GM15510 (cell line): ENCODE results near the gene SIRT4.
A peak's percentile ranks its signal among the peaks of the same experiment; 100 is the strongest.

Experiments
- POLR2A ChIP-seq: IDR thresholded peaks from 3 replicates; pipeline ENCODE4 v1.6.1; 2011; ENCODE audit warnings: borderline replicate concordance; ENCODE audit not compliant: insufficient read length; ENCODE audit errors: extremely low read depth

SIRT4 gene, protein sequence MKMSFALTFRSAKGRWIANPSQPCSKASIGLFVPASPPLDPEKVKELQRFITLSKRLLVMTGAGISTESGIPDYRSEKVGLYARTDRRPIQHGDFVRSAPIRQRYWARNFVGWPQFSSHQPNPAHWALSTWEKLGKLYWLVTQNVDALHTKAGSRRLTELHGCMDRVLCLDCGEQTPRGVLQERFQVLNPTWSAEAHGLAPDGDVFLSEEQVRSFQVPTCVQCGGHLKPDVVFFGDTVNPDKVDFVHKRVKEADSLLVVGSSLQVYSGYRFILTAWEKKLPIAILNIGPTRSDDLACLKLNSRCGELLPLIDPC

DNA sequence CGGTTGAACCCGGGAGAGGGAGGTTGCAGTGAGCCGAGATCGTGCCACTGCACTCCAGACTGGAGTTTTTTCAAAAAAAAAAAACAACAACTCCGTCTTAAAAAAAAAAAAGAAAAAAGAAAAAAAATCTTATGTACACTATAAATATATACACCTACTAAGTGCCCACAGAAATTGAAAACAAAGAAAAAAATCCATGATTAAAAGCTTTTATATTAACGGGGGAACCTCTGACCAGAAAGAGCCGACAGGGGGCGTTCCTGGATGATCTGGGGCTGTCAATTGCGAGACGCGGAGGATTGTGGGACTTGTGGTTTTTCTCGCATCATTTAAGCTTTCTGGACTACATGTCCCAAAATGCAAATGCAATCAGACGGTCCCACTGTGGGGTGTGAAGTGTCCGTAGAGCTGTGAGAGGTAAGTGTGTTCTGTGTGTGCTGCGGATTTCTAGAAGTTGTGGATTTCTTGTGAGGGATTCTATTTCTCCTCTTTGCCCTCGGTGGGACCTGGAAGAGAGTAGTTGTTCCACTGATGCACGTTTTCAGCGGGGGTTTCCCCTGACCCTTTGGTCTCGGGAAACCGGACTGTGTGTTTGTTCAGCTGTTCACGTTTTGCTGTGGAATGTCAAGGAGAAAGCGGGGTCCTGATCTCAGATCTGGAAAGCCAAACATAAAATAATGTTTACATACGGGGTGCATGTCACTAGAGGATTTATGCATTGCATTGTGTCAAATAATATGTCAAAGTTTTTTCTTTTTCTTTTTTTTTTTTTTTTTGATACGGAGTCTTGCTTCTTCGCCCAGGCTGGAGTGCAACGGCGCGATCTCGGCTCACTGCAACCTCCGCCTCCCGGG is at the start of gene SIRT4:
Gene SIRT4, plus strand, starts transcription at position 360 of the 854 bp plus-strand sequence. CDS start 1,241 bp downstream, outside the sequence.
- peak; percentile 40 for TF ChIP-seq POLR2A

DNA sequence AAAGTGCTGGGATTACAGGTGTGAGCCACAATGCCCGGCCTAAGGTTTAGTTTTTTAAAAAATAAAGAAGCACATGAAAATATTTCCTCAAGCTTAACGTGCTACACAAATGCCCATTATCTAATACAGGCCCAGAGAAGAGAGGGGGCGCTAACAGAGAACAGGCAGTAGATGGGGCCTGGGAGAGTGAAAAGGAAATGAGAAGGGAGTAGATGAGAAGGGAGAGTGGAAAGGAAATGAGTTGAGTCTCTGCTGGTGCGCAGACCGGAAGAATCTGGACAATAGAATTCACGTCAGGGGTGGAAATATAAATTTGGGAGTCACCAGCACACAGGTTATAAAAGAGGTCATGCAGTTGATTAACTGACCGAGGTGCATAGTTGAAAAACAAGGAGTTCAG is 47.3 kb upstream of the SIRT4 start:
- no peak for TF ChIP-seq POLR2A

DNA sequence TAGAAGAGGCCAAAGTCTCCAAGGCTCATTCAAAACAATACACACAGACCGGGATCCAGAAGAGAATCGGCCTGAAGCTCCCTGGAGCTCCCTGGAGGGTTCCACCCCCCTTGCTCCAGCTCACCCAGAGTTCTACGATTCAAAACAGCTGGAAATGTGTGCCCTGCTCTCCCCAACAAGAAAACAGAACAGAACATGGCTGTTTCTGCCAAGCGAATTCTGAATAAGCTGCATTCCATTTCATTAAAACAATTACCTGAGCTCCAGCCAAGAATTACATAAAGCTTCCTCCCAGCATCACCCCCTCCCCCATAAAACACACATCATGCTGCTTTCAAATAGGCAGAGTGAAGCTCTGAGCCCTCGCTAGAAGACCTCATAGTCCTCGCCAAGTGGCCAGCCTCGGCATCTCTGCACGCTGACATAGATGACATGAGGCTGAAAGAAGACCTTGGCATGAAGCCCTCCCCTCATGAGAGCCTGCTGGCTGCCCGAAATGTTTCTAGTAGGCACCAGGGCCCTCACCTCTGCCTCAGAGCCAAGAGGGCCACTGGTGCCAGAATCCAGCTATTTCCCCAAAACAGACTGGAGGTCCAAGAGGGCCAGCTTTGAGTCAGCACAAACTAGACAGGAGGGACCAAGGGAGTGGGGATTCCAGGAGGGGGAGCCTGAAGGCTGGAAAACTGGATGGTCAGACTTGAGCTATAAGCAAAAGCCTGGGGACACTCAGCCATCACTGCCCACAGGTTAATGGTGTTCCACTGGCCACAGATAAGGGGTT is 44.9 kb upstream of the SIRT4 start:
- no peak for TF ChIP-seq POLR2A

DNA sequence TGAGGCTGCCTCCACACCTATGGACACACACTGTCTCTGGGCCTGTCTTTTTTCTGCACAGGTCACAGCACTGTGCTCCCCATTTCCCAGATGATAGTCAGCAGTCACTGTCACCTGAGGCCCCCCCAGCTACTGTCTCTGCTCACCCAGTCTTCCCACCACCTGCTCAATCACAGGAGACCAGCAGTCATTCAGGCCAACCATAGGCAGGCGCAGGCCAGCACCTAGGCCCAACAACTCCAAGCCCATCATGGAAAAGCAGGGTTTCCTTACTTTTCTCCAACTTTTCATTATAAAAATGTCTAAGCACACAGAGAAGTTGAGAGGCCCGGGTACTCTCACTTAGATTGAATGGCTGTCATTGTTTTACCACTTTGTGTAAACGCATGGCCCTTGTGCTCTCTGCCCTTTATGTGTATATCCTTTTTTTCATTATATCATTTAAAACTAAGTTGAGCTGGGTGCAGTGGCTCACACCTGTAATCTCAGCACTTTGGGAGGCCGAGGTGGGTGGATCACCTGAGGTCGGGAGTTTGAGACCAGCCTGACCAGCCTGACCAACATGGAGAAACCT is 43.7 kb upstream of the SIRT4 start:
- TF ChIP-seq POLR2A = no peak

DNA sequence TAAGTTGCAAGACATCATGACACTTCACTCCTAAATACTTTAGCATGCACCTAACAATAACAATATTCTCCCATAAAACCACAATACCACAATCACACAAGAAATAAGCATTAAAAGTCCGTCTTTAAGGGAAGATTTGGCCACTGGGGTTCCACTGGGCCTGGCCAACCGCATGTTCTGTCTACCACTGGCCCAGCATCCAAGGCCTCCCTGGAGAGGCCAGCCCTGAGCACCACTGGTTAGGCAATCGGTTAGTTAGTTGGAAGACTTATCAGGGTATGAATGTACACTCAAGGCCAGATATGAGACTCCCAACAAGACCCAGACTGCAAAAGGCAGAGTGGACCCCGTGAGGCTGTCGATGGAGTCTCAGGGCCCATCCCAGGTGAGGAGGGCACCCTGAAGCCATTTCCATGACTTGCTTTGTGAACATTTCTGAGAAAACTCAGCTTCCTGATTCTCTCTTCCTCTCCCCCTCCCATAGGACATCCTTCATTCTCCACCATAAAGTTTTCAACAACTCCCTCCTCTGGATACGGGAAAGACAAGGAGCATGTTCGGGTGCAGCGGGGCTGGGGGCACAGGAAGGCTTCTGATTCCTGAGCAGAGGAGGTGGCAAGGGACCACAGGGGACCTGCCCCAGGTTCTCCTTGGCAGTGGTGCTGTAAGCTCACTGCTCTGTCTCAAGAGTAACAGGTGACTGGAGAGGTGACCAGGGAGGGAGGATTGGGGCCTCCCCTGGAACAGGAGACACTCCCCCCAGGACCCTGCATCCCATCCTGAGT is 42.5 kb upstream of the SIRT4 start:
- no peak for TF ChIP-seq POLR2A

DNA sequence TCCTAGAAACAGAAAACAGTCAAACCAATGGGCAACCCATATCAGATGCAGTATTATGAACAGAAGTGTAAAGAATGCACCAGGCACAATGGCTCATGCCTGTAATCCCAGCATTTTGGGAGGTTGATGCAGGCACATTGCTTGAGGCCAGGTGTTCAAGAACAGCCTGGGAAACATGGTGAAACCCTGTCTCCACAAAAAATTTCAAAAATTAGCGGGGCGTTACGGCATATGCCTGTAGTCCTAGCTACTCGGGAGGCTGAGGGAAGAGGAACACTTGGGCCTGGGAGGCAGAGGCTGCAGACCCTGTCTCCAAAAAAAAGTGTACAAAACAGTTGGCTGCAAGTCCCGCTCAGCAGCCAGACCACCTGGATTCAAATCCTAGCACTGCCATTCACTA is 41.5 kb upstream of the SIRT4 start:
- no peak for TF ChIP-seq POLR2A

DNA sequence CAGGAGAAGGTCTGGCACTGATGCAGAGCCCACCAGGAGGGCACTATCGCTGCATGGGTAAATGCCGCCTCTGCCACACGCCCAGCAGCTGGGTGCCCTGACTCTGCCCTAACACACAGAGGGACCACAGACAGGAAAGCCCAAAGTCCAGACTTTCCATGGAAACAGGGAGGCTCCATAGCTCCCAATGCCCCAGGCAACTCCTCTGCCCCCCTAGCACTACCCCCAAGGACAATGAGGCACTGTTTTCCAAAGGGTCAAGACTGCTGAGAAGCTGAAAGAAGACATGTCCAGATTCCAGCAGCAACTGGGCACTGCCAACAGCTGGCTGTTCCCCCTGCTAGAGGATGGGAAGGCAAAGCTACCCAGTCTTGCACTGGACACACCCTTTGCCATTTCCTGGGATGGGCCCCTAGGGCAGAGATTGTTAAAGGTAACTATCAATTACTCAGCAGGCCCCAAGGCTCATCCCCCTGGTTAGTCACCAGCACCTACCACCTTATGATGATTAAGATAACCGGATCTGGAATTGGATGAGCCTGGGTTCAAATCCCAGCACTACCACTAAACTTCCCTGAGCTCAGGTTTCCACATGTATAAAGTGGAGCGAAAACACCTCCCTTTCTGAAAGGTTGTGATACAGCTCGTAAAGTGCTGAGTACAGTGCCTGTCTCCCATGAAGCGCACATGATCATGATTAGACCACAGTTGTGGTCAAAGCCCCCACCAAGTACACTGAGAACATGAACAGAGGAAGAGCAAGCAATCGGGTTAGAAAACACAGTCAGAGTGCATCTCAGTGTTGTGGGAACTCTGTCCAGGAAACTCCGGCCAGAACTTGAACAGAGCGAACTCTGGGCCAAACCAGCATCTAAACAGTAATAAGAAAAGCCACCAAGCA is 39.9 kb upstream of the SIRT4 start:
- TF ChIP-seq POLR2A = no peak

DNA sequence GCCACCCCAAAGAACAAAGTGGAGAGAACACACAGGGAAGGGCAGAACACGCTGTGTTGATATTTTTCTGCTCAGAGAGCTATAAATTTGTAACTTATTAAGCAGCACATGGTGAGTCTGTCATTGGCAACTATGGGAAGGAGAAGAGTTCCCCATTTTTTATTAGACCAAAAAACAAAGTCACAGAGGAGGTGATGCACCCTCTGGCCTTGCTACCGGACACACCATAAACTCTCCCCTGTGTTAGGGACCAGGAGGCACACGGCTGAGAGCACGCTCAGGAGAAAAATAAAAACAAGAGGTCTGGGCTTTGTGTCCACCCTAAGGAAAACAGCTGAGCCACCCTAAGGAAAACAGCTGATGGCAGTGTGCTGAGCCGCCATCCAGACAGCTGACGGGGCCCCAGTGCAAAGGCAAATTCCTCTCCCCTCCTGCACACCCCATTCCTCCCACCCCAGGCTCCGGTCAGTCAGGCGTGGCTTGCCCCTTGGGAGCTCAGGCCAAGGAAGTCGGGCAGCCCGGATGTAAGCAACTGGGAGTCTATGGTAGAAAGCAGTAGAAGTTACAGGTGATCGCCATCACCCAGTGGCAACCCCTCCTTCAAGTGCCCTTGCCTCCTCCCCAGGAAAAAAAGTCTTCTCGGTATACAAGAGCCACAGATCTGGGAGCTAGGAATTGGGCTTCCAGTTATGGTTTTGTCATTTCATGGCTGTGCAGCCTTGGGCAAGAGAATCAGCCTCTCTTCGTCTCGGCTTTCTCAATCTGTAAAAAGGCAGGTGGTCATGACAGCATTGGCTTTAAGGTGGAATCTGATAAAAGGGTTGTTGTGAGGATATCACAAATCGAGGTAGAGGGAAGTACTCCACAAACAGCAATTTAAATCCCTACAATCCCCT is 39.0 kb upstream of the SIRT4 start:
- TF ChIP-seq POLR2A = no peak

DNA sequence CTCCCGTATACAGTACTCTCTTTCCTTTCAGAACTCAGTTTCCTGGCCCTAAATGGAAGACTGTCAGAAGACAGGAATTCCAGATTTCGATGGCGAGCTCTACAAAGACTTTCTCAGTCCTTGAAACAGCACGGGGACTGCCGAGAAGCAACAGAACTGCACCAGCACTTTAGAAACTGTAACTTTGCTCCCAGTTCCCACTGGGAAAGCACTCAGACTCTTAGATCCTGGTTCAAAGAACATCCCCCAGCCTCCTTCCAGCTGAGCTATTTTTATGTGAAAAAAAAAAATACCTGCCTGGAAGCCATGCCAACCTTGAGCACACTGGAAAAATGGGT is 38.4 kb upstream of the SIRT4 start:
- TF ChIP-seq POLR2A = no peak

DNA sequence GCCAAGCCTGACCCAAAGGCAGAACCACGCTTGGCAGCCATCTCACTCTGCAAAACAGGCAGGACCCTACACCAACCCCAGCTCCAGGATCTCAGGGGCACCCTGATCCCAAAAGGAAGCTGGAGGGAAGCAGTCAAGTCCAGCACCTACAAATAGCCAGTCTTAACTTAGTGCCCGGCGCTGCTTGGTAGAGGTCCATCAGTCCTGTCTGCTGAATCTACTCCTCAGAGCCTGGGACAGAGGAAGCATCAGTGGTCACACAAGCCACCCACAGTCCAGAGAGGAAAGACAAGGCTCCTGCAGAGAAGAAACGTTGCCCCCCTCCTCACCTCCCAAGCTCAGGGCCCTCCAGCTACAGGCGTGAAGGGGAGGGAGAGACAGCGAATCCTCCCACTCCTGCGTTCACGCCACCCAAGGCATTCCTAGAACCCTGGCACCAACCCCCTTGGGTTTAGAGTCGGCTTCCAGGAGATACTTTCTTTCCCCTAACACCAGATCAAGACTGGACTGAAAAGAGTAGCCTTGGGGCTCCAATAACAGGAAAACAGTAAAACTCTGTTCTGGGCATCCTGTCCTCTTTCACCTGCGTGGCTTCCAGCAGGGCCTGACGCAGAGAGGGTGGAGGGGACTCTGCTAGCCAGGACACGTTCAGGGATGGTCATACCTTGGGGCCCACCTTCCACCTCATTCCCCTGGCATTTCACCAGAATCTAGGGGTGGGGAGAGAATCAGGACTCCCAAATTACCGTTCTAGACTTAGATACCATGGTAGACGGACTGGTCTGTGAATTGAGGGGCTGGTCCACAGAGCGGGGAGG is 37.8 kb upstream of the SIRT4 start:
- no peak for TF ChIP-seq POLR2A

DNA sequence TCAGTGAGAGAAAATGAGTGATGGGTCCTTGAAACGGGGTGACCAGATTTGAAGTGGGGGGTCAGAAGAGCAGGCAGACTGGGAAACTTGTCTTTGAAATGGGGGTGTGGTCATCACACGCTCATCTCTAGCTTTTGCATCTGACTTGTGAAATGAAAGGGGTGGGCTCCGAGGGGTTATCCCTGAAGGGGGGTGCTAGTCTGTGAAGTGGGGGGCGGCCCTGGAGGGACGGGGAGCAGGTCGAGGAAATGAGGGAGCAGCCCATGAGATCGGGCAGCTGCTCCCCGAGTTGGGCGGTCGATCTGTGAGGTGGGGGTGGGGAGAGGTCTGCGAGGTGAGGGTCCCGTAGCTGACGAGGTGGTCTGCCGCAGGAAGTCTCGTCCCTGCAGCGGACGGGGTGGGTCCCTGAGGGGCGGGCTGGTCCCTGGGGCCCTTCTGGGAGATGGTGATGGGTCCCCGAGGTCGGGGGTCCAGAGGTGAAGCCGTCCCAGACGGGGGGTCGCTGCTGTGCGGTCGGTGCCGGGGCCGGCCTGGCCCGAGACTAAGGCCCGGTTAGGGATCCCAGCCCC is 37.1 kb upstream of the SIRT4 start:
- no peak for TF ChIP-seq POLR2A
